K562 (cell line): Measurements from ENCODE around the gene BSDC1. TPM values are rescaled to one million over a fixed set of nuclear protein-coding genes. Genes with fewer than 3 reads are reported as not detected.
A peak's percentile ranks its signal among the peaks of the same experiment; 100 is the strongest.

ENCODE experiments used
- ASH1L ChIP-seq: fragments of 450-650 bp; IDR thresholded peaks from 2 replicates; pipeline ENCODE4 v1.6.1; 2018; ENCODE audit warnings: borderline replicate concordance, mild to moderate bottlenecking, low read depth; ENCODE audit not compliant: partially characterized antibody
- BRD9 ChIP-seq: fragments of 450-650 bp; IDR thresholded peaks from 2 replicates; pipeline ENCODE4 v1.6.1; 2018; ENCODE audit warnings: low read depth; ENCODE audit not compliant: partially characterized antibody
- GABPB2 ChIP-seq: fragments of 250-450 bp; sonication (Bioruptor Pico); conservative IDR thresholded peaks from 2 replicates; pipeline ENCODE4 v1.5.1; 2021; ENCODE audit warnings: mild to moderate bottlenecking
- KDM5B ChIP-seq: fragments of 200-600 bp; sonication (generic); IDR thresholded peaks from 2 replicates; pipeline ENCODE4 v1.6.1; 2012; ENCODE audit warnings: low read depth, mild to moderate bottlenecking, moderate library complexity, low read length, control low read depth, inconsistent platforms; ENCODE audit not compliant: insufficient replicate concordance
- LARP7 ChIP-seq: fragments of 450-650 bp; IDR thresholded peaks from 2 replicates; pipeline ENCODE4 v1.6.1; 2016
- LCOR ChIP-seq: sonication (generic); formaldehyde crosslinking; IDR thresholded peaks from 2 replicates; pipeline ENCODE4 v1.8.0; 2022; ENCODE audit warnings: mild to moderate bottlenecking, missing genetic modification reagents
- MCM5 ChIP-seq: fragments of 450-650 bp; IDR thresholded peaks from 2 replicates; pipeline ENCODE4 v1.6.1; 2016; ENCODE audit warnings: low read depth
- MEF2A ChIP-seq: IDR thresholded peaks from 2 replicates; pipeline ENCODE4 v1.6.1; 2011; ENCODE audit warnings: low read depth, mild to moderate bottlenecking, low read length, moderate library complexity; ENCODE audit not compliant: control insufficient read depth
- NFIX ChIP-seq: fragments of 250-450 bp; sonication (Bioruptor Pico); IDR thresholded peaks from 2 replicates; pipeline ENCODE4 v1.4.0; 2020; ENCODE audit warnings: low read depth, mild to moderate bottlenecking, moderate library complexity
- PTRF ChIP-seq: fragments of 450-650 bp; IDR thresholded peaks from 2 replicates; pipeline ENCODE4 v1.6.1; 2016; ENCODE audit warnings: mild to moderate bottlenecking, missing genetic modification characterization, missing compliant biosample characterization
- RAD21 ChIP-seq, 2 experiments: fragments of 250-450 bp in 1 of 2; fragments of 450-650 bp in 1 of 2; sonication (Bioruptor Pico) in 1 of 2; formaldehyde crosslinking in 1 of 2; IDR thresholded peaks in 1 of 2; conservative IDR thresholded peaks in 1 of 2; 2 replicates each; pipeline versions ENCODE4 v1.4.0 to v1.8.0; 2020 to 2022; ENCODE audit warnings: mild to moderate bottlenecking in 2 of 2, moderate library complexity in 1 of 2
- REST ChIP-seq, 2 experiments: fragments of 450-650 bp; formaldehyde crosslinking in 1 of 2; IDR thresholded peaks; 2 replicates each; pipeline versions ENCODE4 v1.4.0 to v1.6.1; 2014 to 2020; ENCODE audit warnings: mild to moderate bottlenecking in 2 of 2, borderline replicate concordance in 1 of 2, low read depth in 1 of 2
- SMARCC2 ChIP-seq: fragments of 450-650 bp; IDR thresholded peaks from 2 replicates; pipeline ENCODE4 v1.6.1; 2017; ENCODE audit warnings: antibody characterized with exemption, moderate library complexity, mild to moderate bottlenecking, low read depth
- SUPT5H ChIP-seq: fragments of 450-650 bp; IDR thresholded peaks from 2 replicates; pipeline ENCODE4 v1.6.1; 2016
- TGIF2 ChIP-seq: sonication (generic); formaldehyde crosslinking; IDR thresholded peaks from 2 replicates; pipeline ENCODE4 v1.8.1; 2022; ENCODE audit warnings: mild to moderate bottlenecking, missing genetic modification reagents, moderate library complexity
- U2AF1 ChIP-seq: fragments of 200-400 bp; formaldehyde crosslinking; optimal IDR thresholded peaks from 2 replicates; pipeline ENCODE3; 2017; ENCODE audit warnings: mild to moderate bottlenecking, low read depth, low read length, moderate library complexity
- ZNF174 ChIP-seq: fragments of 250-450 bp; sonication (Bioruptor Pico); IDR thresholded peaks from 2 replicates; pipeline ENCODE4 v1.4.0; 2020; ENCODE audit warnings: mild to moderate bottlenecking
- ZNF224 ChIP-seq: sonication (generic); formaldehyde crosslinking; IDR thresholded peaks from 2 replicates; pipeline ENCODE4 v1.8.0; 2022; ENCODE audit warnings: mild to moderate bottlenecking, missing genetic modification reagents
- ZNF707 ChIP-seq: fragments of 250-450 bp; sonication (Bioruptor Pico); conservative IDR thresholded peaks from 2 replicates; pipeline ENCODE4 v1.8.0; 2022; ENCODE audit warnings: inconsistent platforms, mild to moderate bottlenecking, moderate library complexity
- polyA plus RNA-seq, 8 experiments: library from polyadenylated mRNA; depleted of rRNA in 4 of 8; stranded (reverse) in 5 of 8; unstranded in 3 of 8; fragments of >200 nt; fragmentation: Nextera tagmentation in 2 of 8; fragmentation: Illumina TruSeq in 1 of 8; extraction: Ambion mirVana in 2 of 8; extraction: Trizol in 1 of 8; gene quantifications; 2 replicates each; pipeline versions ENCODE4 v1.2.1 to v1.2.3, GENCODE V29; 2011 to 2014; ENCODE audit warnings: inconsistent platforms in 1 of 8, missing spikeins in 1 of 8
- total RNA-seq, 7 experiments: library from RNA; depleted of rRNA in 6 of 7; stranded (reverse); fragments of >200 nt in 6 of 7; fragmentation: Illumina TruSeq in 2 of 7; extraction: Trizol in 2 of 7; gene quantifications; 2 replicates each; pipeline versions ENCODE4 v1.2.1 to v1.2.3, GENCODE V29; 2011 to 2021; ENCODE audit warnings: low replicate concordance in 1 of 7
- TF ChIP-seq, protein P1 (sequence below): fragments of 250-450 bp; sonication (Bioruptor Pico); IDR thresholded peaks from 2 replicates; pipeline ENCODE4 v1.5.1; 2021; ENCODE audit warnings: mild to moderate bottlenecking

BSDC1 gene
- total and polyA plus RNA-seq, 9 of the 15 experiments (the other 6 are each of a cell fraction or from before 2014, with no cell fraction given), result 10.2 to 96.8 (median 73.1) TPM

DNA sequence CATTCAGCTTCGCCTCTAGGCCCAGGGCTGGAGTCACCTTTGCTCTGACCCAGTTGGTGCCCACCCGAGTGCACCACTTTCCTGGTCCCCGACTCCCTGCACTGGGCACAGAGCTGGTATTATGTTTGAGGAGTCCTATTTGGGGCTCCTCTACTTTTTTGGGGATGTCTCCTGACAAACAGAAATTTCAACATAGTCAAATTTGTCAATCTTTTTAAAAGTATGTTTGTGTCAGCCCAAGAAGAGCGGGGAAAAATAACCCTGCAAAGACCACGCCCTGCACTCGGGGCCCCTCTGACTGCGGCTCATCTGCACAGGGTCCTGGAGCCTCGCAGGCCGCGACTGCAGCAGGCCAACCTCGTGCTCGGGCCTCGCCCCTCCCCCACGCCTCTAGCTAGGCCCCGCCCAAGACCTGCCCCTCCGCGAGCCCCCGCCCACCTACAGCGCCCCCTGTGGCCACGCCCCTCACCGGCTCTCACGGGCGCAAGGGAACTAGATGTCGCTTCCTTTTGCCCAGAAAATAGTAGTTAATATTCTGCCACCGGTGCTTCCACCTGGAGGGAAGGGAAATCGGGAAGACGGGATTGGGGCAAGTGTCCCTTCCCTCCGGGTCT, 43.3 kb downstream of the BSDC1 start (continued):
- TF ChIP-seq MCM5 (no peak), ZNF174 (CRISPR knock-in tag) (no peak), TGIF2 (CRISPR knock-in tag) (no peak), LCOR (CRISPR knock-in tag) (no peak), KDM5B (no peak), NFIX (no peak), PTRF (tag) (0 out of 2 replicates have a peak, but pooled peaks have one; percentile 40), MEF2A (no peak), GABPB2 (CRISPR knock-in tag) (no peak), REST (IDR thresholded peaks at IDR 0.05; ENCODE audit: borderline replicate concordance) (no peak), REST (CRISPR knock-in tag; IDR thresholded peaks at IDR 0.05; ENCODE audit: low read depth) (0 out of 2 replicates have a peak, but pooled peaks have one; percentile 38), ZNF224 (CRISPR knock-in tag) (0 out of 2 replicates have a peak, but pooled peaks have one; percentile 47), ASH1L (no peak), SMARCC2 (no peak), LARP7 (peak; percentile 79; the same call in 1 of the 2 replicates), U2AF1 (no peak), ZNF707 (CRISPR knock-in tag) (peak; percentile 57; the same call in 1 of the 2 replicates), SUPT5H (no peak; the same call in 1 of the 2 replicates), RAD21 (CRISPR knock-in tag; conservative IDR thresholded peaks at IDR 0.05 in 1 of 2, IDR thresholded peaks at IDR 0.05 in 1 of 2) (no peak), BRD9 (no peak)
- TF ChIP-seq, protein P1, sequence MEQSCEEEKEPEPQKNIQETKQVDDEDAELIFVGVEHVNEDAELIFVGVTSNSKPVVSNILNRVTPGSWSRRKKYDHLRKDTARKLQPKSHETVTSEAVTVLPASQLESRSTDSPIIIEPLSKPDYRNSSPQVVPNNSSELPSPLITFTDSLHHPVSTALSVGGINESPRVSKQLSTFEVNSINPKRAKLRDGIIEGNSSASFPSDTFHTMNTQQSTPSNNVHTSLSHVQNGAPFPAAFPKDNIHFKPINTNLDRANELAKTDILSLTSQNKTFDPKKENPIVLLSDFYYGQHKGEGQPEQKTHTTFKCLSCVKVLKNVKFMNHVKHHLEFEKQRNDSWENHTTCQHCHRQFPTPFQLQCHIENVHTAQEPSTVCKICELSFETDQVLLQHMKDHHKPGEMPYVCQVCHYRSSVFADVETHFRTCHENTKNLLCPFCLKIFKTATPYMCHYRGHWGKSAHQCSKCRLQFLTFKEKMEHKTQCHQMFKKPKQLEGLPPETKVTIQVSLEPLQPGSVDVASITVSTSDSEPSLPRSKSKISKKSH (CRISPR knock-in tag), result no peak
